ENCODE data around the gene SUPT3H. TPM values are rescaled to one million over a fixed set of nuclear protein-coding genes. Genes with fewer than 3 reads are reported as not detected.

The SUPT3H gene
- total RNA-seq, 1 donor, result 4.7 TPM

GRCh38 chr6:44955145-44955544, 422.6 kb downstream of the SUPT3H start:
- no peak overlapping the region for H2AFZ ChIP-seq (ENCODE audit: low read length)
- no peak for DNase-seq (ENCODE audit: insufficient read length, low spot score, missing footprints)
- H3K27me3 ChIP-seq (ENCODE audit: insufficient read depth, low read length), result no peaks in the 10 kb centered on the region
- no peaks in the 10 kb centered on the region for H3K36me3 ChIP-seq (ENCODE audit: insufficient read depth, low read length)
- no peaks in the 10 kb centered on the region for H3K9me3 ChIP-seq (ENCODE audit: low read depth, low read length)
- H3K27ac ChIP-seq (ENCODE audit: low read depth, low read length), result no peak overlapping the region
- no peak overlapping the region for H3K4me2 ChIP-seq (ENCODE audit: insufficient read depth, low read length)
- H3K4me3 ChIP-seq (ENCODE audit: insufficient read depth, low read length), result no peak overlapping the region
- H4K20me1 ChIP-seq (ENCODE audit: insufficient read depth, low read length), result no peaks in the 10 kb centered on the region
- H3K79me2 ChIP-seq (ENCODE audit: insufficient read depth, low read length), result no peaks in the 10 kb centered on the region
- H3K4me1 ChIP-seq (ENCODE audit: insufficient read depth, low read length), result no peaks in the 10 kb centered on the region
- TF ChIP-seq CTCF (IDR thresholded peaks at IDR 0.05; ENCODE audit: extremely low read depth, low read depth, low read length), result no peak

DNA sequence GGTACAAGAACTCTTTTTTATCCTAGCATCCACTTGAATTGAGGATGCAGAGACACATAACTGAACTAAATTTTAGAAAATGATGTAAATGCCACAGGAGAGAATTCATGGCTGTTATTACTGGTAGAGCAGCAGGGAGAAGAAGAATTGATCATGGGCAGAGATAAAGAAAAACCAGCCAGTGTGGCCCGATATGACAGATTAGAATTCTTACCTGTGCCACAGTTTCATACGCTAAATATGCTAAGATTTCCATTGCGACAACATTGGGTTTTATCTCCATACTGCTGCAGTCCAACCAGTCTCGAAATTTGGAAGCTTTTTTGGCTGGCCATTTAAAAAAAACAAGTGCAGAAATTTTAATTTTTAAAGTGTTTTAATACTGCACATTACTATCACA, 423.5 kb downstream of the SUPT3H start:
- Histone ChIP-seq H3K4me2 (ENCODE audit: insufficient read depth, low read length) (no peak overlapping the region), H3K27me3 (ENCODE audit: insufficient read depth, low read length) (no peaks in the 10 kb centered on the region), H2AFZ (ENCODE audit: low read length) (no peak overlapping the region), H3K9me3 (ENCODE audit: low read depth, low read length) (no peaks in the 10 kb centered on the region), H3K4me3 (ENCODE audit: insufficient read depth, low read length) (no peak overlapping the region), H4K20me1 (ENCODE audit: insufficient read depth, low read length) (no peaks in the 10 kb centered on the region), H3K79me2 (ENCODE audit: insufficient read depth, low read length) (no peaks in the 10 kb centered on the region), H3K36me3 (ENCODE audit: insufficient read depth, low read length) (no peaks in the 10 kb centered on the region), H3K4me1 (ENCODE audit: insufficient read depth, low read length) (no peaks in the 10 kb centered on the region), H3K27ac (ENCODE audit: low read depth, low read length) (no peak overlapping the region)
- no peak for DNase-seq (ENCODE audit: insufficient read length, low spot score, missing footprints)
- no peak for TF ChIP-seq CTCF (IDR thresholded peaks at IDR 0.05; ENCODE audit: extremely low read depth, low read depth, low read length)

GRCh38 chr6:44951253-44951747, 426.4 kb downstream of the SUPT3H start:
- no peak overlapping the region for H3K4me3 ChIP-seq (ENCODE audit: insufficient read depth, low read length)
- H3K27ac ChIP-seq (ENCODE audit: low read depth, low read length), result no peak overlapping the region
- H4K20me1 ChIP-seq (ENCODE audit: insufficient read depth, low read length), result no peaks in the 10 kb centered on the region
- no peaks in the 10 kb centered on the region for H3K36me3 ChIP-seq (ENCODE audit: insufficient read depth, low read length)
- H2AFZ ChIP-seq (ENCODE audit: low read length), result no peak overlapping the region
- no peak overlapping the region for H3K4me2 ChIP-seq (ENCODE audit: insufficient read depth, low read length)
- no peaks in the 10 kb centered on the region for H3K9me3 ChIP-seq (ENCODE audit: low read depth, low read length)
- no peaks in the 10 kb centered on the region for H3K4me1 ChIP-seq (ENCODE audit: insufficient read depth, low read length)
- DNase-seq (ENCODE audit: insufficient read length, low spot score, missing footprints), result no peak
- TF ChIP-seq CTCF (IDR thresholded peaks at IDR 0.05; ENCODE audit: extremely low read depth, low read depth, low read length), result no peak
- H3K79me2 ChIP-seq (ENCODE audit: insufficient read depth, low read length), result no peaks in the 10 kb centered on the region
- H3K27me3 ChIP-seq (ENCODE audit: insufficient read depth, low read length), result no peaks in the 10 kb centered on the region

- Histone ChIP-seq H3K27ac (ENCODE audit: low read depth, low read length) (no peak overlapping the region), H3K4me3 (ENCODE audit: insufficient read depth, low read length) (no peak overlapping the region), H3K79me2 (ENCODE audit: insufficient read depth, low read length) (no peaks in the 10 kb centered on the region), H3K4me1 (ENCODE audit: insufficient read depth, low read length) (no peaks in the 10 kb centered on the region), H3K36me3 (ENCODE audit: insufficient read depth, low read length) (no peaks in the 10 kb centered on the region), H3K4me2 (ENCODE audit: insufficient read depth, low read length) (no peak overlapping the region), H3K27me3 (ENCODE audit: insufficient read depth, low read length) (no peaks in the 10 kb centered on the region), H4K20me1 (ENCODE audit: insufficient read depth, low read length) (no peaks in the 10 kb centered on the region), H3K9me3 (ENCODE audit: low read depth, low read length) (no peaks in the 10 kb centered on the region), H2AFZ (ENCODE audit: low read length) (no peak overlapping the region)
- no peak for TF ChIP-seq CTCF (IDR thresholded peaks at IDR 0.05; ENCODE audit: extremely low read depth, low read depth, low read length)
- DNase-seq (ENCODE audit: insufficient read length, low spot score, missing footprints), result no peak
Observed at GRCh38 chr6:44949596-44950201, 428.0 kb downstream of the SUPT3H start.

Measured in osteoblast (primary cell).